Measurements from ENCODE around the gene GNB3.

DNA sequence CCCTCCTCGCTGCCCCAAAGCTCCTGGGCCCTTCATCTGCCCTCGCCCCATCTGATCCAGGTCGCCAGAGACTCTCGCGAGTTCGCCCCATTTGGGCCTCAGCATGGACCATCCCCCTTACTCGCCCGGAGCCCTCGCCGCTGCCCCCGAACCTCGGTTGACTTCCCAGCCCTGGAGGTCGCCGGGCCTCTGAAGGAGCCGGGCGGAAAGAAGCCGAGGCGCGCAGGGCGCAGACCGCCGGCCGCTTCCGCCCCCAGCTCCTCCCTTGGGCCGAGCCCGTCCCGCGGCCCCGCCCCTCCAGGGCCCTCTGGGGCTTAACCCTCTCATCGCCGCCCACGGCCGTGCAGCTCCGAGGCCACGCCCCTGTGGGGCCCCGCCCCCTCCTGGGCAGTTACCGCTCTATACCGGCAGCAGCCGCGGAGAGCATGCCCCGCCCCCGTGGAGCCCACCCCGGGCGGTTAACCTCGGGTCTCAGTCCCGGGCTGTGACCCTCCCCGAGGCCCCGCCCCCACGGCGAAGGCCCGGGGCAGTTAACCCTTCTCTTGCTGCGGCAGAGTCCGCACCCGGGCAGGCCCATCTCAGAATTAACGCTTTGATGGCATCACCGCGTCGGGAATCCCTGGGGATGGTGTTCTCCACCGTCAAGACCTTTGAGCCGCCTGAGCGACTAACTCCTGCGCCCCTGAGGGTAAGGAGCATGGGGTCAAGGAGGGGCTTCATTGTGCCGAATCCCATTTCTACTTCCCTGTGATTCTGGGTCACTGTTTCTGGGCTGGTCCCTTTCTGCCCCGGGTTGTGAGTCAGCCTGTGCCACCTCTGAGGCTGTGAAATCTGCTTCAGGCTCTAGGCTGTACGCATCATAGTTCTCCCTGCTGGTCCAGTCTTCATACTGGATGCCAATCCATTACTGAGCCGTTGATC, 32.6 kb downstream of the GNB3 start, which contains the start of gene SPSB2:
- TF ChIP-seq, protein P1, sequence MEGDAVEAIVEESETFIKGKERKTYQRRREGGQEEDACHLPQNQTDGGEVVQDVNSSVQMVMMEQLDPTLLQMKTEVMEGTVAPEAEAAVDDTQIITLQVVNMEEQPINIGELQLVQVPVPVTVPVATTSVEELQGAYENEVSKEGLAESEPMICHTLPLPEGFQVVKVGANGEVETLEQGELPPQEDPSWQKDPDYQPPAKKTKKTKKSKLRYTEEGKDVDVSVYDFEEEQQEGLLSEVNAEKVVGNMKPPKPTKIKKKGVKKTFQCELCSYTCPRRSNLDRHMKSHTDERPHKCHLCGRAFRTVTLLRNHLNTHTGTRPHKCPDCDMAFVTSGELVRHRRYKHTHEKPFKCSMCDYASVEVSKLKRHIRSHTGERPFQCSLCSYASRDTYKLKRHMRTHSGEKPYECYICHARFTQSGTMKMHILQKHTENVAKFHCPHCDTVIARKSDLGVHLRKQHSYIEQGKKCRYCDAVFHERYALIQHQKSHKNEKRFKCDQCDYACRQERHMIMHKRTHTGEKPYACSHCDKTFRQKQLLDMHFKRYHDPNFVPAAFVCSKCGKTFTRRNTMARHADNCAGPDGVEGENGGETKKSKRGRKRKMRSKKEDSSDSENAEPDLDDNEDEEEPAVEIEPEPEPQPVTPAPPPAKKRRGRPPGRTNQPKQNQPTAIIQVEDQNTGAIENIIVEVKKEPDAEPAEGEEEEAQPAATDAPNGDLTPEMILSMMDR (IDR thresholded peaks at IDR 0.05): no peak
- TF ChIP-seq ZFX (IDR thresholded peaks at IDR 0.05; ENCODE audit: borderline replicate concordance): no peak
